GM19035 (cell line): ENCODE data around the gene UNC5CL.

Experiments
- ATAC-seq: cut with Tn5 transposase; IDR thresholded peaks from one replicate; pipeline ENCODE4 v1.9.1; 2021; ENCODE audit not compliant: unreplicated experiment

The UNC5CL gene

GRCh38 chr6:41039060-41039998 is at the start of gene UNC5CL:
UNC5CL (minus strand) TSS chr6:41039221; CDS start chr6:41035074, 4,147 bp downstream.
- no peak for ATAC-seq

- ATAC-seq = no peak
Measured at GRCh38 chr6:41088451-41088850, 49.4 kb upstream of the UNC5CL start.

- no peak for ATAC-seq
Measured at GRCh38 chr6:41085182-41085581, 46.2 kb upstream of the UNC5CL start.

- ATAC-seq = no peak
Measured at GRCh38 chr6:41083072-41083471, 44.1 kb upstream of the UNC5CL start.

GRCh38 chr6:41080621-41081020 is 41.6 kb upstream of the UNC5CL start:
- ATAC-seq = no peak

- no peak for ATAC-seq
Measured at GRCh38 chr6:41079080-41079479, 40.1 kb upstream of the UNC5CL start.

GRCh38 chr6:41078101-41078500 is 39.1 kb upstream of the UNC5CL start:
- no peak for ATAC-seq

GRCh38 chr6:41077536-41077935 is 38.5 kb upstream of the UNC5CL start:
- ATAC-seq = no peak

- no peak for ATAC-seq
Measured at GRCh38 chr6:41075651-41076626, 36.9 kb upstream of the UNC5CL start.

GRCh38 chr6:41074692-41075436 is 35.8 kb upstream of the UNC5CL start:
- no peak for ATAC-seq

- no peak for ATAC-seq
Measured at GRCh38 chr6:41073968-41074691, 35.1 kb upstream of the UNC5CL start.

GRCh38 chr6:41073203-41073967 is 34.4 kb upstream of the UNC5CL start:
- ATAC-seq = peak; percentile 33

- peak; percentile 63 for ATAC-seq
Measured at GRCh38 chr6:41072836-41073202, 33.8 kb upstream of the UNC5CL start, which contains the start of gene NFYA. NFYA (plus strand) TSS chr6:41072974; CDS start chr6:41079090, 6,116 bp downstream.

- peak; percentile 65 for ATAC-seq
Measured at GRCh38 chr6:41071923-41072835, 33.2 kb upstream of the UNC5CL start, which contains the start of gene OARD1. OARD1 (minus strand) TSS chr6:41072356; CDS start chr6:41071634, 722 bp downstream.

GRCh38 chr6:41071501-41071922 is 32.5 kb upstream of the UNC5CL start:
- ATAC-seq = peak; percentile 21

- no peak for ATAC-seq
Measured at GRCh38 chr6:41066867-41067304, 27.9 kb upstream of the UNC5CL start.

GRCh38 chr6:41065550-41066026 is 26.6 kb upstream of the UNC5CL start:
- no peak for ATAC-seq

GRCh38 chr6:41064841-41065240 is 25.8 kb upstream of the UNC5CL start:
- ATAC-seq = no peak
